ENCODE measurements around the gene AHR. TPM values are rescaled to one million over a fixed set of nuclear protein-coding genes. Genes with fewer than 3 reads are reported as not detected.
"Not testable (repeated sequence)": the region's sequence is repeated elsewhere in the genome, so short reads cannot be mapped to it uniquely, and the experiment has no call there.

AHR gene
- total RNA-seq, 1 experiment from 2014 or later, result 110 TPM

DNA sequence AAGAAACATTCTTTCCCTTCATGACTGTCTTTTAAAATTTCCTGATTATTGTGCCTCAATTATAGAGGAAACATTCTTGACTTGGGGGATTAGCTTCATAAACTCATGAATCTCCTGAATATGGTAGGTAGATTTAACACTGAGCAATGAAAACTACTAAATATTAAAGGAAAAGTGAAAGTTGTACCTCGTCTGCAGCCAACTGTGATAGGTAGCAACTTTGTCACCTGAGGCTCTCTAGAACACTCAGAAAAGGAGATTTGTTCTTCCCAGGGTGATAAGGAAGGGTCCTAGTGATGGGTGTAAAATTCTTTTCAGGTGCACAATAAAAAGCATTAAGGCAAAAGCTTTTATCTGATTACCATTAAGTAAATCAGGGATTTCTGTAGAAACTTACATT lies 78.1 kb downstream of the AHR start:
- no peak for DNase-seq (ENCODE audit: low read depth)

DNA sequence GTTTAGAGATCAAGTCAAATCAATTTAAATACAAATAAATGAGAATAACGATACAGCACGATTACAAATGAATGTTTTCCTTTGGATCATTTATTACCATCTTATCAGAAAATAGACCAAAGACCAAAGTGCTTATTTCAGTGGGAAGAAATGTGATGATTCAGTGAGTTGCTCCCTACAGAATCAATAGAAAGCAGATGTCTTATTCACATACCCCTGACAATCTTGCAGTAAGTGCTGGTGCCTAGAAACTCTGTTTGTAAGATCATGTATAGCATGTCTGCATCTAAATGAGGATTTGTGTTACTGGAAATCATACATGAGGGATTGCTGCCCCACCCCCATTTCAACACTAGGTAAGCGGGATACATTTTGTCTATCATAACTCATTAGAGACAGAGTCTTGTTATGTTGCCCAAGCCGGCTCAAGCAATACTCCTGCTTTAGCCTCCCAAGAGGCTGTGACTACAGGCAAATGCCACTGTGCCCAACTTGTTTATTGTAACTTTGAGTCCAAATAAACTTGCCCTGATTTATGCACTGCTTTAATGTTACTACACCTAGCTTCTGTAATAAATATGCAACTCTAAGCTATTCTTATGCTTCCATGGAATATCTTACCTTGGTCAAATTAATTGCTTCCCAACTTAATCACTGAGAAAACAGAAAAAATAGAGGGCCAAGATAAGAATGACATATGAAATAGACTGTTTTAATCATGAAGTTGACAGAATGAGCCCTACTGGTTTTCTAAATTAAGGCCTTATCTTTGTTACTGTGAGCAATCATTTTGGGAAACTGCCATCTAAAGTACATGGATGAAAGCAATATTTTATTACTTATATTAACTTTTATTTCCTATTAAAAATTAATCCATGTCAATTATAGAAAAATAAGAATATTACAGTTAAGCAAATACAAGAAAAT lies 82.5 kb downstream of the AHR start:
- DNase-seq (ENCODE audit: low read depth), result no peak

DNA sequence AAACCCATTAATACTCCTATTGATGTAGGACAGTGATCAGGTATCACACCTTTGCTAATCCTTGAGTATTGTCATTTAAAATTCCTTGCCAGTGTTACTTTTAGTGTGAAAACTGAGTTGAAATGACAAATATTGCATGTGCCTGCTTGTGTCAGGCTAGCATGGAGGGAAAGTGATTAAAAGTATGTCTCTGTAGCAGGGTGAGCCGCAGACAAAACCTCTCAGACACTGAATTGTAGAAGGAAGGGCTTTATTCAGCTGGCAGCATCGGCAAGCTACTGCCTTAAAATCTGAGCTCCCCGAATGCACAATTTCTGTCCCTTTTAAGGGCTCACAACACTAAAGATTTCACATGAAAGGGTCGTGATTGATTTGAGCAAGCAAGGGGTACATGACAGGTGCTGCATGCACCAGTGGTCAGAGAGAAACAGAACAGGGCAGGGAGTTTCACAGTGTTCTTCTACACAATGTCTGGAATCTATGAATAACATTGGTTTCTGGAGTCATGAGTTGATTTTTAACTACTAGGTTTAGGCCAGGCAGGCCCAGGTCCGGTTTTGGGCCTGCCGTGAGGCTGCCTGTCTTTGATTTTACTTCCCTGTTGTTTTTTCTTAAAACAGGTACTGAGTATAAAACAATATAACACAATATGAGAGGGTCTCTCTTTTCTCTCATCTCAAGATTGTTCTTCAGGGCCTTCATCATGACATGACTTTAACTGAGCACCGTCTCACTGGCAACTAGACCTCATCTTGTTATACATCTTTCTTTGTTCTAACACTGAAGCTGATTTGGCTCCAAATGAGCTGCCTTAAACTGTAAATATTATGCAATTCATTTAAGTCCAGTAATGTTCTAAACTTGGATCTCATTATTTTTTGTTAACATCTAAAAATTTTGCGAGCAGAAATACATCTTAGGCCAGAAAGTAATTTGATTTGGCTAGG lies 84.2 kb downstream of the AHR start:
- not testable (repeated sequence) for DNase-seq (ENCODE audit: low read depth)

DNA sequence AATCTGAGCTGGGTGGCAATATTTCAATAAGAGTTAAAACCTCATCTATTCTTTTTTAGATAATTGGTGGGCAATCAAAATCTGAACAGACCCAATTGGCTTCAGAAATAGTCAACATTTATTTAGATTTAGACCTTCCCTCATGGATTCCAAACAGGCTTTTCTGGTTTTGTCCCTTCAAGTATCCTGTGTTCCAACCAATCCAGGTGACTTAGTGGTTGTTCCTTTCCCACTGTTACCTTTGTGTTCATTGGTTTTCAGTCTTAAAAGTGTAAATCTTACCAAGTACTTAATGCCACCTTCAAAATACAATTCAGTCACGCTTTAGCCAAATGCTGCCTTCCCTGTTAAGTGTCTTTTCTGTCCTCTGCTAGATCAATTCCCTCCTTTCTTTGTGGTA lies 85.9 kb downstream of the AHR start:
- DNase-seq (ENCODE audit: low read depth), result no peak

DNA sequence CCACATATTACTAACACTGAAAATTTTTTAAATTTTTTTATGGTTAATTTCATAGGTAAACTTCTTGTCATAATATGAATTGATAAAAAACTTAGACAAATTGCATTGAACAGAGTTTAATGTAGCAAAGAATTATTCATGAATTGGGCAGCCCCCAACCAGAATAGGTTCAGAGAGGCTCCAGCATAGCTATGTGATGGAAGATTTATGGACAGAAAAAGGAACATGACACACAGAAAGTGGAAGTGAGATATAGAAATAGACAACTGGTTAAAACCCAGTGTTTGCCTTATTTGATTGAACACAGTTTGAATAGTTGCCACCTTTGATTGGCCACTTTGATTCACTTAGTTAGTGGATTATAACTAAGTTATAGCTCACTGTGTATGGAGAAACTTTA lies 87.2 kb downstream of the AHR start:
- DNase-seq (ENCODE audit: low read depth), result no peak

GRCh38 chr7:17390392-17390791 lies 91.9 kb downstream of the AHR start:
- DNase-seq (ENCODE audit: low read depth), result no peak

- DNase-seq (ENCODE audit: low read depth), result no peak
These were observed 92.9 kb downstream of the AHR start for GRCh38 chr7:17391366-17391765.

GRCh38 chr7:17392846-17393245 lies 94.4 kb downstream of the AHR start:
- no peak for DNase-seq (ENCODE audit: low read depth)

GRCh38 chr7:17394563-17394962 lies 96.1 kb downstream of the AHR start:
- DNase-seq (ENCODE audit: low read depth), result not testable (repeated sequence)
